Calu3 (cell line): Measurements from ENCODE around the gene TMEM256. TPM values are rescaled to one million over a fixed set of nuclear protein-coding genes. Genes with fewer than 3 reads are reported as not detected.

ENCODE experiments used
- BruUV-seq: library from RNA; stranded (reverse); fragments of 400-500 nt; replicated peaks from 2 replicates; lab custom pipeline; 2021; lab: Mats Ljungman, UMichigan
- CTCF ChIA-PET: fragments of 300-600 bp; sonication (Branson Sonifier 250); formaldehyde crosslinking; loops from one replicate; lab custom pipeline; 2022; ENCODE audit warnings: antibody characterized with exemption; lab: Charles Lee
- DNase-seq: peaks from one replicate; pipeline ENCODE4 v3.0.0; 2022
- H3K27ac Mint-ChIP-seq: one replicate; pipeline ENCODE4 v1.8.0; 2022; ENCODE audit warnings: mixed read lengths; ENCODE audit not compliant: unreplicated experiment
- H3K27me3 Mint-ChIP-seq: one replicate; pipeline ENCODE4 v1.8.0; 2022; ENCODE audit warnings: mixed read lengths; ENCODE audit not compliant: unreplicated experiment
- H3K36me3 Mint-ChIP-seq: one replicate; pipeline ENCODE4 v1.8.0; 2022; ENCODE audit warnings: mild to moderate bottlenecking, moderate library complexity, mixed read lengths; ENCODE audit not compliant: insufficient read depth, unreplicated experiment
- H3K4me1 Mint-ChIP-seq: one replicate; pipeline ENCODE4 v1.8.0; 2022; ENCODE audit warnings: mild to moderate bottlenecking, low read depth, mixed read lengths; ENCODE audit not compliant: unreplicated experiment
- H3K4me3 Mint-ChIP-seq: one replicate; pipeline ENCODE4 v1.8.0; 2022; ENCODE audit warnings: mild to moderate bottlenecking, low read depth, moderate library complexity, mixed read lengths; ENCODE audit not compliant: unreplicated experiment
- H3K9me3 Mint-ChIP-seq: one replicate; pipeline ENCODE4 v1.8.0; 2022; ENCODE audit warnings: low read depth, mixed read lengths; ENCODE audit not compliant: unreplicated experiment
- intact Hi-C: fragments of 100-400 bp; cut with micrococcal nuclease; formaldehyde crosslinking; loops from one replicate; pipeline ENCODE4 v1.10.0; 2022; ENCODE audit not compliant: unreplicated experiment
- total RNA-seq: library from RNA; stranded (reverse); gene quantifications from 2 replicates; pipeline ENCODE4 v1.2.3, GENCODE V29; 2022
- TF ChIP-seq, protein P1 (sequence below): fragments of 200-600 bp; IDR thresholded peaks from one replicate; pipeline ENCODE4 v1.8.0; 2022; ENCODE audit warnings: antibody characterized with exemption; ENCODE audit not compliant: unreplicated experiment

TMEM256 gene
- total RNA-seq, 1 experiment from 2014 or later = 47.8 TPM

DNA sequence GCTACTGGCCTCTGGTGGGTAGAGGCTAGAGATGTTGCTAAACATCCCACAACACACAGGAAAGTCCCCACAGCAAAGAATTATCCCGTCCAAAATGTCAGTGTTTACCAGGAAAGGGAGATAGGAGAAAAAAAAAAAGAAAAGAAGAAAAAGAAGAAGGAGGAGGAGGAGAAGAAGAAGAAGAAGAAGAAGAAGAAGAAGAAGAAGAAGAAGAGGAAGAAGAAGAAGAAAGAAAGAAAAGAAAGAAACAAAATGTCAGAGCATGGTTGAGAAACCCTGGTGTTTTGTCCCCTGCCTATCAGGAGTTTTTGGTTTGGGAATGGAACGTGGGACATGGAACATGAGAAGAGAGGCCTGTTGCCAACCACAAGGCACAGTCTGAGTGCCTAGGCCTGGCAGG, 46.5 kb downstream of the TMEM256 start:
- peaks cover 18% of the 10 kb centered on the region for H3K4me1 Mint-ChIP-seq
- no peaks in the 10 kb centered on the region for H3K27me3 Mint-ChIP-seq
- peaks cover 9% of the 10 kb centered on the region for H3K36me3 Mint-ChIP-seq
- no peak for DNase-seq
- intact Hi-C loops = loop anchor here (5.0 to 10.0 kb wide), 2 partner anchors 205 to 327 kb away; partner anchors contain the start of genes SENP3, TP53 and WRAP53
- no peak overlapping the region for H3K4me3 Mint-ChIP-seq
- no peaks in the 10 kb centered on the region for H3K9me3 Mint-ChIP-seq
- H3K27ac Mint-ChIP-seq = no peak overlapping the region
- CTCF ChIA-PET = no interaction called here
- TF ChIP-seq, protein P1, sequence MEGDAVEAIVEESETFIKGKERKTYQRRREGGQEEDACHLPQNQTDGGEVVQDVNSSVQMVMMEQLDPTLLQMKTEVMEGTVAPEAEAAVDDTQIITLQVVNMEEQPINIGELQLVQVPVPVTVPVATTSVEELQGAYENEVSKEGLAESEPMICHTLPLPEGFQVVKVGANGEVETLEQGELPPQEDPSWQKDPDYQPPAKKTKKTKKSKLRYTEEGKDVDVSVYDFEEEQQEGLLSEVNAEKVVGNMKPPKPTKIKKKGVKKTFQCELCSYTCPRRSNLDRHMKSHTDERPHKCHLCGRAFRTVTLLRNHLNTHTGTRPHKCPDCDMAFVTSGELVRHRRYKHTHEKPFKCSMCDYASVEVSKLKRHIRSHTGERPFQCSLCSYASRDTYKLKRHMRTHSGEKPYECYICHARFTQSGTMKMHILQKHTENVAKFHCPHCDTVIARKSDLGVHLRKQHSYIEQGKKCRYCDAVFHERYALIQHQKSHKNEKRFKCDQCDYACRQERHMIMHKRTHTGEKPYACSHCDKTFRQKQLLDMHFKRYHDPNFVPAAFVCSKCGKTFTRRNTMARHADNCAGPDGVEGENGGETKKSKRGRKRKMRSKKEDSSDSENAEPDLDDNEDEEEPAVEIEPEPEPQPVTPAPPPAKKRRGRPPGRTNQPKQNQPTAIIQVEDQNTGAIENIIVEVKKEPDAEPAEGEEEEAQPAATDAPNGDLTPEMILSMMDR = no peak
- BruUV-seq = no TSS peak

- H3K27me3 Mint-ChIP-seq = no peaks in the 10 kb centered on the region
- intact Hi-C loops = loop anchor here (5.0 to 10.0 kb wide), 2 partner anchors 206 to 328 kb away; partner anchors contain the start of genes SENP3, TP53 and WRAP53
- peaks cover 20% of the 10 kb centered on the region for H3K4me1 Mint-ChIP-seq
- peaks cover 15% of the 10 kb centered on the region for H3K36me3 Mint-ChIP-seq
- DNase-seq = no peak
- H3K9me3 Mint-ChIP-seq = no peaks in the 10 kb centered on the region
- no peak overlapping the region for H3K4me3 Mint-ChIP-seq
- TF ChIP-seq, protein P1 = no peak
- CTCF ChIA-PET = interaction anchor here (0.6 to 1.8 kb wide), 6 partner anchors 14 to 80 kb away, joined by 3 to 8 read pairs (median 4); partner anchors contain the start of gene PLSCR3
- no TSS peak for BruUV-seq
- H3K27ac Mint-ChIP-seq = no peak overlapping the region
Observed at GRCh38 chr17:7356756-7357155, 47.1 kb downstream of the TMEM256 start.

- intact Hi-C loops = loop anchor here (5.0 to 10.0 kb wide), 2 partner anchors 206 to 329 kb away; partner anchors contain the start of genes SENP3, TP53 and WRAP53
- CTCF ChIA-PET = interaction anchor here (0.6 to 1.8 kb wide), 9 partner anchors 14 to 168 kb away, joined by 3 to 8 read pairs (median 4); partner anchors contain the start of genes PLSCR3, TMEM256 and ZBTB4
- H3K4me3 Mint-ChIP-seq = no peak overlapping the region
- TF ChIP-seq, protein P1 = peak; percentile 65
- DNase-seq = peak; percentile 90
- H3K9me3 Mint-ChIP-seq = no peaks in the 10 kb centered on the region
- no TSS peak for BruUV-seq
- peaks cover 21% of the 10 kb centered on the region for H3K36me3 Mint-ChIP-seq
- no peak overlapping the region for H3K27ac Mint-ChIP-seq
- no peaks in the 10 kb centered on the region for H3K27me3 Mint-ChIP-seq
- H3K4me1 Mint-ChIP-seq = peaks cover 20% of the 10 kb centered on the region
Observed at GRCh38 chr17:7356072-7356549, 47.8 kb downstream of the TMEM256 start.

- CTCF ChIA-PET = interaction anchor here (0.6 to 1.8 kb wide), 8 partner anchors 15 to 169 kb away, joined by 3 to 8 read pairs (median 4); partner anchors contain the start of genes PLSCR3, TMEM256 and ZBTB4
- TF ChIP-seq, protein P1 = no peak
- Mint-ChIP-seq H3K9me3 (no peaks in the 10 kb centered on the region), H3K27me3 (no peaks in the 10 kb centered on the region), H3K4me3 (no peak overlapping the region), H3K27ac (no peak overlapping the region), H3K4me1 (peaks cover 20% of the 10 kb centered on the region), H3K36me3 (peaks cover 26% of the 10 kb centered on the region)
- intact Hi-C loops = loop anchor here (5.0 to 10.0 kb wide), 2 partner anchors 207 to 329 kb away; partner anchors contain the start of genes SENP3, TP53 and WRAP53
- no peak for DNase-seq
- no TSS peak for BruUV-seq
Observed at GRCh38 chr17:7355573-7355972, 48.3 kb downstream of the TMEM256 start.
